GM19452 (cell line): ENCODE data around the gene TSPAN2.

Source experiments
- ATAC-seq: cut with Tn5 transposase; IDR thresholded peaks from one replicate; pipeline ENCODE4 v1.9.1; 2021; ENCODE audit not compliant: unreplicated experiment

TSPAN2 gene

DNA sequence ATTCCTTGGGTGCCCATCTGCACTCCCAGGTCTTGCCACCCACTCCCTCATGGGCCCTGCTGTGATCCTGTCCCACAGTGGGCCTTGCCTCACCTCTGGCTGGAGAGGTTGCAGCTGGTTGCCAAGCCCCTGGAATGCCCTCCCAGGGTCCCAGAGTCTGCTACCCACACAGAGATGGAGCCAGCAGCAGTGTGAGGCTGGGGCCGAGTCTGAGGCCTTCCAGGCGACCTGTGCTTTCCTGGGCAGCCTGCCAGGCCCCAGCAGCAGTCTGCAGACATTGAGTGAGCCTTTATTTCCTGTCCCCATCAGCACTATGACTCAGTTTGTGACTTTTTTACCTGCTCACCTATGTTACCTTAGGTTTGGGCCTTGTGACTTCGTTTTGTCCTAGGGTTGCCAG lies 25.0 kb upstream of the TSPAN2 start:
- ATAC-seq = no peak

- ATAC-seq = no peak
Measured at GRCh38 chr1:115113766-115114165, 24.5 kb upstream of the TSPAN2 start.

- ATAC-seq = no peak
Measured at GRCh38 chr1:115112496-115113375, 23.4 kb upstream of the TSPAN2 start.

DNA sequence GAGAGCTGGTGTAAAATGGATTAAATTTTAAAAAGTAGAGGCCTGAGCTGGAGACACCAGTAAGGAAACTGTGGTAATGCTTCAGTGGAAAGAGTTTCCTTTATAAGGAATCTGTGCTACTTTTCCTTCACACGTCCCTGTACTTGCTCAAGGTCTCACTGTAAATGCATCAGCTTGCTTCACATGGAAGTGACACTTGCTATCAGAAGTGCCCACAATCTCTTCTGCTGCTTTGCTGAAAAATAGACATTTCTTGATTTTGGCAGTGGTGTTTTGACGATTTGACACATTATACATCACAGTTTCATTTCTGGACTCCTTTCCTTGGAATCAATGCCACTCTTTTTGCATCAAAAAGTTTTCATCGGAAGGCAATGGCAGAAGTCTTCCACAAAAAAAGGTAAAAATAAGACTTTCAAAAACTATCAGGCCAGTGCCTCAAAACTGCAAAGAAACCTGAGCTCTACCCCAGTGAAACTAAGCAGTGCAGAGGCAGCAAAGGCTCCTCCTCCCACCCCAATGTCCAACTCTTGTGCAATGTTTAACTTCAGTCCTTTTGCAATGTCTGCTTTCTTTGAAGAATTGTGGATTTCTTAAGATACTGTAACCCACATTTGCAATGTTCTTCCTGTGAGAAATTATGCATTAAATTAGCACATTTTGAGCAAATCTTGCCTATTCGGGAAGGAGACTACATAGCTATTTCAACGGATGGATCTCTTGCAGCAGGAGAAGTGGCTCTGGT lies 18.4 kb upstream of the TSPAN2 start:
- ATAC-seq = no peak

GRCh38 chr1:115105831-115106230 lies 16.5 kb upstream of the TSPAN2 start:
- ATAC-seq = no peak

DNA sequence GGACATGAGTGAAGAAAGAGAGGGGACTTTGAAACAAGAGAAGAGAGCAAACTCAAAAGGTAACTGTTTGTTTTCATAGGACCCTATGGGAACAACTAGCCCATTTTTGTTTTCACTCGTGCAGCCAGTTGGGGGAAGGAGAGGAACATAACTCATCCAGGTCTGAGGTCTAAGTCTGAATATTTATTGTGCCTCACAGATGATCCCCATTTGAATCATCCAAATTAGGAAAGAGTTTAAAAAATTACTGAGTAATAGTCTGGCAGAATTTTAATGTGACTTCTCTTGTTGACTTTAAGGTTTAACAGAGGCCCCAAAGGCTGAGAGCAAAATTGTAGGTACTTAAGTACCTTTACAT lies 10.4 kb upstream of the TSPAN2 start:
- ATAC-seq = no peak

GRCh38 chr1:115098979-115099692 lies 9.8 kb upstream of the TSPAN2 start:
- peak; percentile 82 for ATAC-seq

- ATAC-seq = no peak
Measured at GRCh38 chr1:115092175-115092574, 2.9 kb upstream of the TSPAN2 start.

DNA sequence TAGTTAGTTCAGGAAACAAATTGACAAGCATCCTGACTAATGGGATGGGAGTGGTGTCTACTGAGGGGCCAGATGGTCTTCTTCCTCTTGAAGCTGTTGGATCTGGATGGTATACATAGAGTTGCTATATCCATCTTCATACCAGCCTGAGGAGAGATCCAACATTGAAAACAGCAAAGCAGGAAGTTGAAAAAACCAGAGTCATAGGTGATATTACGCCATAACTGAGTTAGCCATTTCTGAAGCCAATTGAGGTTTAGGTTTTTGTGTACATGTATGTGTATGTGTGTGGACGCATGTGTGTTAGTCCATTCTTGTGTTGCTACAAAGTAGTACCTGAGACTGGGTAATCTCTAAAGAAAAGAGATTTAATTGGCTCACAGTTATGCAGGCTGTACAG lies 2.3 kb upstream of the TSPAN2 start:
- ATAC-seq = no peak

- no peak for ATAC-seq
Measured at GRCh38 chr1:115090956-115091355, 1.7 kb upstream of the TSPAN2 start.

DNA sequence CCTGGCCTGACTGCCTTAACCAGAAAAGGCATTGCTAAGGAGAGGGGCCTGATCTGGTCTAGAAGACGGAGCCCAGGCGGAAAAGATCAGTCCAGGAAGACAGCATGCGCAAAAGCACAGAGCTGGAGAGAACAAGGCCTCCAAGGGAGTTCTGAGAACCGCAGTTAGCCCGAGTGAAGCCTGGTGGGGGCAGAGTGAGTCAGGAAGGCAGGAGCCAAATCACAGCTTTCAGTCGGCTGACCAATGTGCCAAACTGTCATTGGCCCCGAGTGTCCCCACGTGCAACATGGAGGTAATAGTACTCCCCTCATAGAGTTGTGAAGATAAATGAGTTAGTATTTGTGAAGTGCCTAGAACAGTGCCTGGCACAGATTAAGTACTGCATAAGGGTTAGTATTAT lies 1.2 kb upstream of the TSPAN2 start:
- no peak for ATAC-seq

DNA sequence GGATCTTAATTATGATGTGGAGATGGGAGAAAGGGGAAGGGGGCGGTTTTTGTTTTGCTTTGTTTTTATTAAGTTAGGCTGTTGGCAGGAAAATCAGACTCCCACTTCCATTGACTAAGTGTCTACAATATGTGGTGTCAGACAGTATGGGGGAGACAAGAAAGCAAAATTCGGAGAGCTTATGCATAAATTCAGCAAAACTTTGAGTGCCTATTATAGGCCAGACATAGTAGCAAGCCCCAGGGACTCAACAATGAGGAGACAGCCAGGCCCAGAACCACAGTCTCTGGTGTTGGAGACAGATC lies 835 bp upstream of the TSPAN2 start:
- ATAC-seq = no peak

GRCh38 chr1:115088871-115089419 lies 358 bp downstream of the TSPAN2 start:
- ATAC-seq = no peak

GRCh38 chr1:115088115-115088778 lies 1.1 kb downstream of the TSPAN2 start:
- no peak for ATAC-seq

GRCh38 chr1:115086176-115086830 lies 3.0 kb downstream of the TSPAN2 start:
- ATAC-seq = no peak

DNA sequence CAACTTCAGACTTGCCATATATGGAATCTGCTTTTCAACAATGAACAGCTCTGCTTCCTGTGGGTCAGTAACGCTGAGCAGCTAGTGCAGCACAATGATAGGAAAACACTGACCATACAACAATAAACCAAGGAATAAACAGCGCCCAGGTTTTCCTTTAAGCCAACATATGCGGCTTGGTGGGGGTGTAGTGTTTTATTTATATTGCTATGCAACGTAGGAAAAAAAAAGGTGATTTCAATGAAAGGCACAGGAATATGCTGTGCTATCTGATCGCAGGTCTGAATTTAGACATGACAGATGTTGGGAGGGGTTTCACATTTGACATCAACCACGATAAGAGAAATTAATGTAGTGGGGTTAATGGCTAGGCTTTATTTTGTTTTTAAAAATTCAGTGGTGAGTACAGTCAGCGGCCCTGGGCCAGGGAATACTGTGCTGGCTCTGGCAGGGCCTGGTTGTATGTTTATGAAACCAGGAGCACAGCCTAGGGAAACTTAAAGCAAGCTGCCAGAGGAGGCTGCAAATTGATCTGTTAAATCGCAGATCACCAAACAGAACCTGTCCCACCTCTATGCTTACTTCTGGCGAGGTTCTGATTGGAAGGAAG lies 4.3 kb downstream of the TSPAN2 start:
- no peak for ATAC-seq

DNA sequence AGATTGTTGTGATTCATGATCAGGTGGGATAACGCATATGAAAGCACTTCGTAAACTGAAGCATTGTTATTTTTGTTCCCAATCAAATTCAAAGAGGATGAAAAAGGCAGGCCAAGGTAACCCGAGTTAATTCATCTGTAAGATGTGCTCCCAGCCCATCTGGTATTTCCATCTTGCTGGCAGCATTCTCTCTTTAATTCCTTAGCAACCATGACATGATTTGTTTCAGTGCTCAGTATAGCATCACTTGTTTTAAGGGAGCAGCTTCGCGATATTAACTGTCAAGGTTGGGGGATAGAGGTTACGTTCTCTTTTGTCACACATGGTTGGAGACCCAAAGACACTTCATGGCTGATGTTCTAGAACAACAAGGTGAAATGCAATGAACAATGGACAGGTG lies 6.4 kb downstream of the TSPAN2 start:
- no peak for ATAC-seq

DNA sequence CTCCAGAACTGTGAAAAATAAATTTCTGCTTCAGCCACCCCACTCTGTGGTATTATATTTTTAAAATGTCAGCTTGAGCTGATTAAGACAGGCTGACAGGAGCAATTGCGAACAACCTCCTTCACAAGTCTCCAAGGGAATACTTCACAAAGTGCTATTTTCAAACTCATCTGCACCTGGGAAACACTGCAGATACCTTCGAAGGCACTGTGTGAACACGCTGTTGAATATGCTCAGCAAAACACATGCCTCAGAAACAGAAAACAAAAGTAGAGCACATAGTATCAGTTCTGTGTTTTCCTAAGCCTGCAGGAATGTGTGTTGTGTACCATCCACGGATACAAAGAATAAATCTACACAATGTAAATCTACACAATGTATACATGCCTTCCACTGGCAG lies 10.6 kb downstream of the TSPAN2 start:
- no peak for ATAC-seq

DNA sequence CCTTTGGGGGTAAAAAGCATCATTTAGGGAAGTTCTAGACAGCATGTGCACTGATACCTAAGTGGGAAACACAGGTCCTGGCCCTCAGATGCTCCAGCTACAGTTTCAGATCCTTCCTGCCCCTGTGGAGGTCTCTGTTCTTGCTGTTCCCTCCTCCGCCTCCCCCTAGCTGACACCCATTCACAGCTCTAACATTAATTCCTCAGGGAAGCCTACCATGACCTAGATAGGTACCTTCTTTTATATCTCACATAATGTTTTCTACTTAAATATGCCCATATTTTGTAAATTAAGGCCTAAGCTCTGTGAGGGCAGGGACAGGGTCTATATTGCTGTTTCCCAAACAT lies 11.3 kb downstream of the TSPAN2 start:
- ATAC-seq = no peak

- no peak for ATAC-seq
Measured at GRCh38 chr1:115077286-115077983, 11.9 kb downstream of the TSPAN2 start.
